Left lung (tissue), 10 donors: ENCODE results near the gene PLD1. TPM values are rescaled to one million over a fixed set of nuclear protein-coding genes. Genes with fewer than 3 reads are reported as not detected.

Experiments
- ATAC-seq: fragments of 200-7000 bp; cut with Tn5 transposase; one replicate; pipeline ENCODE4 v1.9.1; 2020; ENCODE audit warnings: moderate library complexity
- DNase-seq, 4 donors: peaks; one replicate each; pipeline ENCODE4 v3.0.0-alpha.2; 2013 to 2020
- H3K27ac ChIP-seq, 2 donors: fragments of 200-600 bp; sonication (generic) in 1 of 2; one replicate each; pipeline versions ENCODE4 v1.5.0 to v1.8.0; 2020 to 2021
- H3K27me3 ChIP-seq, 2 donors: fragments of 200-600 bp; sonication (generic) in 1 of 2; one replicate each; pipeline versions ENCODE4 v1.5.0 to v1.8.0; 2020 to 2021
- H3K36me3 ChIP-seq, 2 donors: fragments of 200-600 bp; sonication (generic) in 1 of 2; one replicate each; pipeline versions ENCODE4 v1.5.0 to v1.8.0; 2020 to 2021
- H3K4me1 ChIP-seq, 2 donors: fragments of 200-600 bp; one replicate each; pipeline ENCODE4 v1.8.0; 2021
- H3K4me3 ChIP-seq, 2 donors: fragments of 200-600 bp; sonication (generic) in 1 of 2; one replicate each; pipeline versions ENCODE4 v1.5.0 to v1.8.0; 2020 to 2021; ENCODE audit warnings: mild to moderate bottlenecking in 1 of 2
- H3K9me3 ChIP-seq, 2 donors: fragments of 200-600 bp; sonication (generic) in 1 of 2; one replicate each; pipeline versions ENCODE4 v1.5.0 to v1.8.0; 2020 to 2021
- intact Hi-C, 2 donors: fragments of 100-400 bp; cut with DNase I; formaldehyde crosslinking; loops; one replicate each; pipeline versions ENCODE4 v1.11.2 to v1.14.2; 2022
- polyA plus RNA-seq, 6 donors: library from polyadenylated mRNA; unstranded; fragments of 120-200 nt; gene quantifications; one replicate each; pipeline ENCODE4 v1.2.1, GENCODE V29; 2013; ENCODE audit not compliant: insufficient read length in 6 of 6
- total RNA-seq, 2 donors: library from RNA; stranded (reverse); fragmentation: NEBNext Ultra II Directional; extraction: Animal tissue kit (Norgen Biotek cat#: 25700); gene quantifications; one replicate each; pipeline ENCODE4 v1.2.1, GENCODE V29; 2021
- TF ChIP-seq, protein P1 (sequence below), 2 donors: fragments of 200-600 bp; sonication (generic) in 1 of 2; IDR thresholded peaks; one replicate each; pipeline versions ENCODE4 v1.5.0 to v1.8.0; 2021; ENCODE audit warnings: antibody characterized with exemption in 2 of 2
- donor health status: DM: no; HTN: yes; CAD: no.
- donor health status: DM: no; HTN: no; CAD: no.

PLD1 gene
- total and polyA plus RNA-seq, 8 donors = 2.9 to 18.7 (median 5.8) TPM

DNA sequence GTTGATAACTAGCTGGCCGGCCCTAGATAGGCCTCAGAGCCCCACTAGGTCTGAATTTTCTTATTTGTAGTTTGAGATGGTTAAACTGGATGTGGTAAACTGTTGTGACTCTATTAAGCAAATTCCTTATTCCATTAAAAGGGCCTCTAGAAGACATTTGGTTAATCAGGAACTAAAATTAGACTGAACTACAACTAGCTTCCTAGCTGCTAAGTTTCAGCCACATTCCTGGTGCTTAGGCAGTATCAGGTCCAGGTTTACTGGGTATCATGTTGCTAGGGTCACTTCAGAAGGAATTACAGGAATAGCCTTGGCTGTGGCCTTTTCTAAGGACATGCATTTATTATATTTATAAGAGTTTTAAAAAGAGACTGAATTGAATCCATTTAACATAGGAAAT is 136.3 kb downstream of the PLD1 start:
- TF ChIP-seq, protein P1, sequence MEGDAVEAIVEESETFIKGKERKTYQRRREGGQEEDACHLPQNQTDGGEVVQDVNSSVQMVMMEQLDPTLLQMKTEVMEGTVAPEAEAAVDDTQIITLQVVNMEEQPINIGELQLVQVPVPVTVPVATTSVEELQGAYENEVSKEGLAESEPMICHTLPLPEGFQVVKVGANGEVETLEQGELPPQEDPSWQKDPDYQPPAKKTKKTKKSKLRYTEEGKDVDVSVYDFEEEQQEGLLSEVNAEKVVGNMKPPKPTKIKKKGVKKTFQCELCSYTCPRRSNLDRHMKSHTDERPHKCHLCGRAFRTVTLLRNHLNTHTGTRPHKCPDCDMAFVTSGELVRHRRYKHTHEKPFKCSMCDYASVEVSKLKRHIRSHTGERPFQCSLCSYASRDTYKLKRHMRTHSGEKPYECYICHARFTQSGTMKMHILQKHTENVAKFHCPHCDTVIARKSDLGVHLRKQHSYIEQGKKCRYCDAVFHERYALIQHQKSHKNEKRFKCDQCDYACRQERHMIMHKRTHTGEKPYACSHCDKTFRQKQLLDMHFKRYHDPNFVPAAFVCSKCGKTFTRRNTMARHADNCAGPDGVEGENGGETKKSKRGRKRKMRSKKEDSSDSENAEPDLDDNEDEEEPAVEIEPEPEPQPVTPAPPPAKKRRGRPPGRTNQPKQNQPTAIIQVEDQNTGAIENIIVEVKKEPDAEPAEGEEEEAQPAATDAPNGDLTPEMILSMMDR (IDR thresholded peaks at IDR 0.05) = no peak
- intact Hi-C loops = no loop called here
- Histone ChIP-seq H3K4me3 (no peak overlapping the region), H3K27ac (no peak overlapping the region), H3K36me3 (peaks cover 0 to 47% of the 10 kb centered on the region in 2 donors), H3K9me3 (no peaks in the 10 kb centered on the region), H3K4me1 (no peaks in the 10 kb centered on the region), H3K27me3 (no peaks in the 10 kb centered on the region)
- ATAC-seq = no peak
- no peak for DNase-seq

DNA sequence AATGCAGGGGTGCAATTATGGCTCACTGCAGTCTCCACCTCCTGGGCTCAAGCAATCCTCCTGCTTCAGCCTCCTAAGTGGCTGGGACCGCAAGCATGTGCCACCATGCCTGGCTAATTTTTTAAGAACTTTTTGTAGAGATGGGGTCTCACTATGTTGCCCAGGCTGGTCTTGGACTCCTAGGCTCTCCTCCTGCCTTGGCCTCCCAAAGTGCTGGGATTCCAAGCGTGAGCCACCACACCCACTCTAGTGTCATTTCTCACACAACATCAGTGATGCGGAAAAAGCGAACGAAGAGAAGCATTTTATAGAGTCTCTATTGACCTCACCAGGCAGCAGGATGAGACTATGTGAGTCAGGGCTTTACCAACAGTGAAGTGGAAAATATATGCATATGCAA is 137.7 kb downstream of the PLD1 start:
- Histone ChIP-seq H3K36me3 (peaks cover 0 to 53% of the 10 kb centered on the region in 2 donors), H3K4me1 (no peaks in the 10 kb centered on the region), H3K27ac (no peak overlapping the region), H3K9me3 (no peaks in the 10 kb centered on the region), H3K4me3 (no peak overlapping the region), H3K27me3 (no peaks in the 10 kb centered on the region)
- no peak for ATAC-seq
- TF ChIP-seq, protein P1 (IDR thresholded peaks at IDR 0.05) = no peak
- intact Hi-C loops = no loop called here
- DNase-seq = no peak

DNA sequence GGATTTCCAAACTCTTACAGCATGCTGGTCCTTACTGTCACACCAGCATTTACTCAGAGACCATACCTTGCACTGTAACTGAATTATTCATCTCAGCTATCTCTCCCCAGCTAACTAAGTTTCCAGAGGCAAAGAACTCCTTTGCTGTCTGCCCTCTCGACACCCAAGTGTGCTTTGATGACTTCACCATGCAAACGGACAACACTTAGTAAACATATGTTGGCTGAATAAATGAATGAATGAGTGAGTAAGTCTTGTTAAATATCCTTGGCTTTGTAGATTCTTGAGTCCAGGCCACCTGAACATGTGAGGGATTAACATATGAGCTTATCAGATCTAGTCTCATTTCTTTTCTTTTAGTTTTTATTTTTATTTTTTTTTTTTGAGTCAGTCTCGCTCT is 138.2 kb downstream of the PLD1 start:
- no peaks in the 10 kb centered on the region for H3K9me3 ChIP-seq
- no peak overlapping the region for H3K4me3 ChIP-seq
- TF ChIP-seq, protein P1 (IDR thresholded peaks at IDR 0.05) = no peak
- no peaks in the 10 kb centered on the region for H3K4me1 ChIP-seq
- no peak overlapping the region for H3K27ac ChIP-seq
- DNase-seq (no peak), ATAC-seq (no peak)
- H3K36me3 ChIP-seq = peaks cover 0 to 57% of the 10 kb centered on the region in 2 donors
- intact Hi-C loops = no loop called here
- H3K27me3 ChIP-seq = no peaks in the 10 kb centered on the region

DNA sequence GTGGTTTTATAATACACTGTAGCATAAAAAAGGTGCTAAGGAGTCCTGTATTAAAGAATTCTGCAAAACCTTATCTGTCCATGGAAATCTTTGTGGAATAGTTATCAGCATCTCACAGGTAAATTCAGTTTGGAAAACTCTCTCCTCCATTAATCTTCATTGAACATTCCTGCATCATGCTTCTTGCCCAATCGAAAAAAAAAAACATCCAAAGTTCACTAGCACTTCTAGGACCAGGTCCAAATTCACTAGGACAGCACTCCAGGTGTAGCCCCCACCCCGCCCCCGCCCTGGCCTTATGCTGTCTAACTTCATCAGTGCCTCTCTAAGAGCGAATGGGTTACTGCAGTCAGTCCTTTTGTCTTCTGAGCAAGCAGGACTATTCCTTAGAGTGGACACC is 138.6 kb downstream of the PLD1 start:
- Histone ChIP-seq H3K4me3 (no peak overlapping the region), H3K36me3 (peaks cover 0 to 61% of the 10 kb centered on the region in 2 donors), H3K9me3 (no peaks in the 10 kb centered on the region), H3K4me1 (no peaks in the 10 kb centered on the region), H3K27me3 (no peaks in the 10 kb centered on the region), H3K27ac (no peak overlapping the region)
- TF ChIP-seq, protein P1 (IDR thresholded peaks at IDR 0.05) = no peak
- intact Hi-C loops = no loop called here
- ATAC-seq = no peak
- DNase-seq = no peak

DNA sequence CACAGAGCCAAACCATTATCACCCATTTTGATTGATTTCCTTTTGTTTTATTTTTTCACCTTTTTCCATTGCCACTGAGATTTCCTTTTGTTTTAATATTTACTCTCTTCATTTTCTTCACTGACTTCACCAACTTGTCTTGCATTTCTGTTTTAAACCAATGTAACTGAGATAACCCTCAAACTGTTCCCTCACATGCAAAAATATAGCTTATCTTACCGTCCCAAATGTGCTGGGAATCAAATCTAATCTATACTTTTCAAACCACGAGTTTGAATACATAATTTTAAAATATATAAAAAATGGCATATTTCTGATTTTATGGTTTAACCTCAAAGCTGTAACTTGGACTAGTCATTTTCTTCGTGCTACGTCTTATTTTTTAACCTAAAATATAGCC is 143.8 kb downstream of the PLD1 start:
- TF ChIP-seq, protein P1 (IDR thresholded peaks at IDR 0.05) = no peak
- Histone ChIP-seq H3K36me3 (peaks cover 0 to 47% of the 10 kb centered on the region in 2 donors), H3K27ac (no peak overlapping the region), H3K4me1 (no peaks in the 10 kb centered on the region), H3K4me3 (no peak overlapping the region), H3K27me3 (no peaks in the 10 kb centered on the region), H3K9me3 (no peaks in the 10 kb centered on the region)
- ATAC-seq (no peak), DNase-seq (no peak)
- intact Hi-C loops = no loop called here
